Measurements from ENCODE around the gene SSBP2. TPM values are rescaled to one million over a fixed set of nuclear protein-coding genes. Genes with fewer than 3 reads are reported as not detected.
A peak's percentile ranks its signal among the peaks of the same experiment; 100 is the strongest.
"Not testable (repeated sequence)": the region's sequence is repeated elsewhere in the genome, so short reads cannot be mapped to it uniquely, and the experiment has no call there.

SSBP2 gene
- total RNA-seq, 2 donors from 2014 or later = 39.6 to 43.9 TPM

- peaks cover 2% of the 10 kb centered on the region for H3K36me3 Mint-ChIP-seq (ENCODE audit: low read depth)
- no peaks in the 10 kb centered on the region for H3K9me3 ChIP-seq (ENCODE audit: control insufficient read depth, low read length, poor library complexity, severe bottlenecking)
- H3K27ac Mint-ChIP-seq = peak overlapping the region; percentile 24
- ATAC-seq = no peak
- H3K27me3 Mint-ChIP-seq = no peaks in the 10 kb centered on the region
- no peak for DNase-seq
- H3K4me3 Mint-ChIP-seq = no peak overlapping the region
- H3K4me1 Mint-ChIP-seq = peaks cover 47% of the 10 kb centered on the region
These were observed 33.0 kb downstream of the SSBP2 start for GRCh38 chr5:81717860-81718259.

- peaks cover 2% of the 10 kb centered on the region for H3K36me3 Mint-ChIP-seq (ENCODE audit: low read depth)
- H3K4me1 Mint-ChIP-seq = peaks cover 45% of the 10 kb centered on the region
These were observed 33.7 kb downstream of the SSBP2 start for GRCh38 chr5:81717226-81717625.

GRCh38 chr5:81714076-81714475 lies 36.8 kb downstream of the SSBP2 start:
- not testable (repeated sequence) for H3K36me3 Mint-ChIP-seq (ENCODE audit: low read depth); H3K4me3 Mint-ChIP-seq; H3K27ac Mint-ChIP-seq; DNase-seq; H3K9me3 ChIP-seq (ENCODE audit: control insufficient read depth, low read length, poor library complexity, severe bottlenecking); ATAC-seq; H3K27me3 Mint-ChIP-seq
- H3K4me1 Mint-ChIP-seq = peaks cover 31% of the 10 kb centered on the region

More at GRCh38 chr5:81717226-81717625, 33.7 kb downstream of the SSBP2 start:
- H3K27me3 Mint-ChIP-seq = no peaks in the 10 kb centered on the region
- ATAC-seq (no peak), DNase-seq (no peak)
- H3K9me3 ChIP-seq (ENCODE audit: control insufficient read depth, low read length, poor library complexity, severe bottlenecking) = no peaks in the 10 kb centered on the region
- no peak overlapping the region for H3K27ac Mint-ChIP-seq
- H3K4me3 Mint-ChIP-seq = no peak overlapping the region

- no peak for ATAC-seq
- H3K9me3 ChIP-seq (ENCODE audit: control insufficient read depth, low read length, poor library complexity, severe bottlenecking) = no peaks in the 10 kb centered on the region
- peaks cover 3% of the 10 kb centered on the region for H3K36me3 Mint-ChIP-seq (ENCODE audit: low read depth)
- no peaks in the 10 kb centered on the region for H3K27me3 Mint-ChIP-seq
- no peak for DNase-seq
- H3K4me3 Mint-ChIP-seq = no peak overlapping the region
- H3K4me1 Mint-ChIP-seq = peaks cover 22% of the 10 kb centered on the region
- H3K27ac Mint-ChIP-seq = no peak overlapping the region
These were observed 42.0 kb downstream of the SSBP2 start for GRCh38 chr5:81708889-81709288.

GRCh38 chr5:81703840-81704239 lies 47.1 kb downstream of the SSBP2 start:
- no peak for ATAC-seq
- no peak for DNase-seq
- H3K9me3 ChIP-seq (ENCODE audit: control insufficient read depth, low read length, poor library complexity, severe bottlenecking) = no peaks in the 10 kb centered on the region
- no peak overlapping the region for H3K27ac Mint-ChIP-seq
- H3K27me3 Mint-ChIP-seq = no peaks in the 10 kb centered on the region
- H3K4me1 Mint-ChIP-seq = peaks cover 12% of the 10 kb centered on the region
- H3K4me3 Mint-ChIP-seq = no peak overlapping the region
- H3K36me3 Mint-ChIP-seq (ENCODE audit: low read depth) = peaks cover 3% of the 10 kb centered on the region

GRCh38 chr5:81700166-81700565 lies 50.7 kb downstream of the SSBP2 start:
- H3K27ac Mint-ChIP-seq = no peak overlapping the region
- H3K4me3 Mint-ChIP-seq = no peak overlapping the region
- no peaks in the 10 kb centered on the region for H3K9me3 ChIP-seq (ENCODE audit: control insufficient read depth, low read length, poor library complexity, severe bottlenecking)
- no peaks in the 10 kb centered on the region for H3K27me3 Mint-ChIP-seq
- H3K36me3 Mint-ChIP-seq (ENCODE audit: low read depth) = peaks cover 3% of the 10 kb centered on the region
- no peak for ATAC-seq
- DNase-seq = no peak
- peaks cover 13% of the 10 kb centered on the region for H3K4me1 Mint-ChIP-seq

- ATAC-seq (no peak), DNase-seq (no peak)
- Mint-ChIP-seq H3K27ac (no peak overlapping the region), H3K27me3 (no peaks in the 10 kb centered on the region), H3K4me3 (no peak overlapping the region), H3K36me3 (ENCODE audit: low read depth) (no peaks in the 10 kb centered on the region), H3K4me1 (peaks cover 9% of the 10 kb centered on the region)
- no peaks in the 10 kb centered on the region for H3K9me3 ChIP-seq (ENCODE audit: control insufficient read depth, low read length, poor library complexity, severe bottlenecking)
These were observed 52.1 kb downstream of the SSBP2 start for GRCh38 chr5:81698813-81699212.

- Mint-ChIP-seq H3K4me3 (no peak overlapping the region), H3K36me3 (ENCODE audit: low read depth) (no peaks in the 10 kb centered on the region), H3K4me1 (peaks cover 9% of the 10 kb centered on the region), H3K27ac (no peak overlapping the region), H3K27me3 (no peaks in the 10 kb centered on the region)
- H3K9me3 ChIP-seq (ENCODE audit: control insufficient read depth, low read length, poor library complexity, severe bottlenecking) = no peaks in the 10 kb centered on the region
- DNase-seq (no peak), ATAC-seq (no peak)
These were observed 54.2 kb downstream of the SSBP2 start for GRCh38 chr5:81696418-81697397.

- peaks cover 9% of the 10 kb centered on the region for H3K4me1 Mint-ChIP-seq
- no peaks in the 10 kb centered on the region for H3K9me3 ChIP-seq (ENCODE audit: control insufficient read depth, low read length, poor library complexity, severe bottlenecking)
- H3K27me3 Mint-ChIP-seq = no peaks in the 10 kb centered on the region
- no peak for ATAC-seq
- H3K27ac Mint-ChIP-seq = no peak overlapping the region
- DNase-seq = no peak
- H3K36me3 Mint-ChIP-seq (ENCODE audit: low read depth) = no peaks in the 10 kb centered on the region
- H3K4me3 Mint-ChIP-seq = no peak overlapping the region
These were observed 56.2 kb downstream of the SSBP2 start for GRCh38 chr5:81694726-81695125.

GRCh38 chr5:81688215-81688614 lies 62.7 kb downstream of the SSBP2 start:
- ATAC-seq (no peak), DNase-seq (no peak)
- H3K27me3 Mint-ChIP-seq = no peaks in the 10 kb centered on the region
- peaks cover 4% of the 10 kb centered on the region for H3K36me3 Mint-ChIP-seq (ENCODE audit: low read depth)
- H3K4me1 Mint-ChIP-seq = no peaks in the 10 kb centered on the region
- H3K4me3 Mint-ChIP-seq = peak overlapping the region; percentile 43
- no peaks in the 10 kb centered on the region for H3K9me3 ChIP-seq (ENCODE audit: control insufficient read depth, low read length, poor library complexity, severe bottlenecking)
- no peak overlapping the region for H3K27ac Mint-ChIP-seq

- H3K27me3 Mint-ChIP-seq = no peaks in the 10 kb centered on the region
- DNase-seq = no peak
- no peaks in the 10 kb centered on the region for H3K9me3 ChIP-seq (ENCODE audit: control insufficient read depth, low read length, poor library complexity, severe bottlenecking)
- H3K4me3 Mint-ChIP-seq = no peak overlapping the region
- H3K27ac Mint-ChIP-seq = no peak overlapping the region
- H3K4me1 Mint-ChIP-seq = no peaks in the 10 kb centered on the region
- peaks cover 4% of the 10 kb centered on the region for H3K36me3 Mint-ChIP-seq (ENCODE audit: low read depth)
- no peak for ATAC-seq
These were observed 63.6 kb downstream of the SSBP2 start for GRCh38 chr5:81687292-81687691.

- no peaks in the 10 kb centered on the region for H3K27me3 Mint-ChIP-seq
- H3K27ac Mint-ChIP-seq = no peak overlapping the region
- DNase-seq (no peak), ATAC-seq (no peak)
- peaks cover 4% of the 10 kb centered on the region for H3K36me3 Mint-ChIP-seq (ENCODE audit: low read depth)
- H3K4me1 Mint-ChIP-seq = no peaks in the 10 kb centered on the region
- H3K9me3 ChIP-seq (ENCODE audit: control insufficient read depth, low read length, poor library complexity, severe bottlenecking) = no peaks in the 10 kb centered on the region
- H3K4me3 Mint-ChIP-seq = no peak overlapping the region
These were observed 65.4 kb downstream of the SSBP2 start for GRCh38 chr5:81685471-81685870.

GRCh38 chr5:81679885-81680284 lies 71.0 kb downstream of the SSBP2 start:
- Mint-ChIP-seq H3K27me3 (no peaks in the 10 kb centered on the region), H3K36me3 (ENCODE audit: low read depth) (no peaks in the 10 kb centered on the region), H3K4me3 (no peak overlapping the region), H3K4me1 (no peaks in the 10 kb centered on the region), H3K27ac (no peak overlapping the region)
- ATAC-seq (no peak), DNase-seq (no peak)
- H3K9me3 ChIP-seq (ENCODE audit: control insufficient read depth, low read length, poor library complexity, severe bottlenecking) = no peaks in the 10 kb centered on the region

GRCh38 chr5:81675420-81675819 lies 75.5 kb downstream of the SSBP2 start:
- Mint-ChIP-seq H3K27me3 (no peaks in the 10 kb centered on the region), H3K36me3 (ENCODE audit: low read depth) (no peaks in the 10 kb centered on the region), H3K4me1 (peaks cover 3% of the 10 kb centered on the region), H3K4me3 (no peak overlapping the region), H3K27ac (no peak overlapping the region)
- DNase-seq (no peak), ATAC-seq (no peak)
- no peaks in the 10 kb centered on the region for H3K9me3 ChIP-seq (ENCODE audit: control insufficient read depth, low read length, poor library complexity, severe bottlenecking)
